HL-60/S4 treated with retinoic acid at 250 ng/mL for 4 days and 3 days (cell line): ENCODE results near the gene HTATSF1.

Source experiments
- in situ Hi-C: fragments of 300-500 bp; cut with MboI; formaldehyde crosslinking; loops from 2 replicates; pipeline ENCODE4 v1.7.0; 2022; ENCODE audit warnings: low sequenced_read_pairs

The HTATSF1 gene, protein sequence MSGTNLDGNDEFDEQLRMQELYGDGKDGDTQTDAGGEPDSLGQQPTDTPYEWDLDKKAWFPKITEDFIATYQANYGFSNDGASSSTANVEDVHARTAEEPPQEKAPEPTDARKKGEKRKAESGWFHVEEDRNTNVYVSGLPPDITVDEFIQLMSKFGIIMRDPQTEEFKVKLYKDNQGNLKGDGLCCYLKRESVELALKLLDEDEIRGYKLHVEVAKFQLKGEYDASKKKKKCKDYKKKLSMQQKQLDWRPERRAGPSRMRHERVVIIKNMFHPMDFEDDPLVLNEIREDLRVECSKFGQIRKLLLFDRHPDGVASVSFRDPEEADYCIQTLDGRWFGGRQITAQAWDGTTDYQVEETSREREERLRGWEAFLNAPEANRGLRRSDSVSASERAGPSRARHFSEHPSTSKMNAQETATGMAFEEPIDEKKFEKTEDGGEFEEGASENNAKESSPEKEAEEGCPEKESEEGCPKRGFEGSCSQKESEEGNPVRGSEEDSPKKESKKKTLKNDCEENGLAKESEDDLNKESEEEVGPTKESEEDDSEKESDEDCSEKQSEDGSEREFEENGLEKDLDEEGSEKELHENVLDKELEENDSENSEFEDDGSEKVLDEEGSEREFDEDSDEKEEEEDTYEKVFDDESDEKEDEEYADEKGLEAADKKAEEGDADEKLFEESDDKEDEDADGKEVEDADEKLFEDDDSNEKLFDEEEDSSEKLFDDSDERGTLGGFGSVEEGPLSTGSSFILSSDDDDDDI

GRCh38 chrX:136497556-136498052 lies at the start of gene HTATSF1:
Gene HTATSF1, plus strand, starts transcription at chrX:136497592. Its CDS starts 93 bp downstream, at chrX:136497685.
- in situ Hi-C loops: no loop called here

- in situ Hi-C loops: no loop called here
Measured at GRCh38 chrX:136447968-136448367, 49.4 kb upstream of the HTATSF1 start.

DNA sequence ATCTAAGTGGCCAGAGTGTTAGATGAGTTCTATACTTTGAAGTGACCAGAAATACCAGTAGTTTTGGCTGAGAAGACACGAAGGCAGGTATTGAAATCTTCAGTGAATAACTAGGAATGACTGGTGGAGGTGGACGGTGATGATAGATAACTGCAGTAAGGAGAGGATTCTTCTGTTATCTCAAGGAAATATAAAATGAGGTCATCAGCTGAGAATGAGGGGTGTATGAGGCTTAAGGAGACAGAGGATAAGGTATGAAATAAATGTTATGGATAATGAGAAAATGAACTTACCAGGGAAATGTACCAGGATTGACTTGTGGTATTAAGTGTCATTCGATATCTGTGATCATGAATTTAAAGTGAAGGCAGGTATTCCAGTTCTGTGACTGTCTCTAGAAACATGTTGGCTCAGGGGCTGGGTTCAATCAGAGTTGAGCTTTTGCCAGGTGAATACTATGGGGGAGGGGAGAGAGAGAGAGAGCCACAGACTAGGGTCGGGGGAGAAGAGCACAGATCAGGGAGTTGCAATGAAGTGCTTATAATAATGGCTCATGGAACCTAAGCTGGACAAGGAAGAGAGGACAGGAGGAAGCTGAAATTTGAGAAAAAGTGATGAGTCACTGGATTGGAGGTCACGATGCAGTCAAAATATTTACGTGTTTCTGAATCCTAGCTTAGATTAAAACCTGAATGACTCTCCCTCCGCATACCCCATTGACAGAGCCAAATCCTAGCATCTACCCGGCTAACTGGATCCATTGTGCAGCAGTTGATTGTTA lies 47.2 kb upstream of the HTATSF1 start:
- in situ Hi-C loops: no loop called here

- in situ Hi-C loops: no loop called here
Measured at GRCh38 chrX:136452614-136453013, 44.8 kb upstream of the HTATSF1 start.

DNA sequence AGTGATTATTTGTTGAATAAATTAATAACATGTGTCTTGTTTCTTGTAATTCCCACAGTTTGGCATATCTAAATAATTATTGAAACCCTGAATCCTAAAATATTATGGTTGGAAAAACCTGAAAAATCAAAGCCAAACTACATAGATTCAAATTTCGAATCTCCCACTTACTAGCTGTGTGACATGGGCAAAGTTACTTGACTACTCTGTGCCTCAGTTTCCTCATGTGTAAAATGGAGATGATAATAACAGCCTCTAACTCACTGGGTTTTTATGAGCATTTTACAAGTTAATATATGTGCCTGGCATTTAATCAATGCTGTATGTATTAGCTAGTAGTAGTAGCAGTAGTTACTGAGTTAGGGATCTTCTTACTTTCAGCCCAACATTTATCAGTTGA lies 44.3 kb upstream of the HTATSF1 start:
- in situ Hi-C loops: no loop called here

- in situ Hi-C loops: no loop called here
Measured at GRCh38 chrX:136453771-136454170, 43.6 kb upstream of the HTATSF1 start.

- in situ Hi-C loops: no loop called here
Measured at GRCh38 chrX:136456133-136456532, 41.3 kb upstream of the HTATSF1 start.

- in situ Hi-C loops: no loop called here
Measured at GRCh38 chrX:136457303-136457917, 40.0 kb upstream of the HTATSF1 start.

- in situ Hi-C loops: no loop called here
Measured at GRCh38 chrX:136464589-136464988, 32.8 kb upstream of the HTATSF1 start.

- in situ Hi-C loops: no loop called here
Measured at GRCh38 chrX:136467303-136467702, 30.1 kb upstream of the HTATSF1 start.

DNA sequence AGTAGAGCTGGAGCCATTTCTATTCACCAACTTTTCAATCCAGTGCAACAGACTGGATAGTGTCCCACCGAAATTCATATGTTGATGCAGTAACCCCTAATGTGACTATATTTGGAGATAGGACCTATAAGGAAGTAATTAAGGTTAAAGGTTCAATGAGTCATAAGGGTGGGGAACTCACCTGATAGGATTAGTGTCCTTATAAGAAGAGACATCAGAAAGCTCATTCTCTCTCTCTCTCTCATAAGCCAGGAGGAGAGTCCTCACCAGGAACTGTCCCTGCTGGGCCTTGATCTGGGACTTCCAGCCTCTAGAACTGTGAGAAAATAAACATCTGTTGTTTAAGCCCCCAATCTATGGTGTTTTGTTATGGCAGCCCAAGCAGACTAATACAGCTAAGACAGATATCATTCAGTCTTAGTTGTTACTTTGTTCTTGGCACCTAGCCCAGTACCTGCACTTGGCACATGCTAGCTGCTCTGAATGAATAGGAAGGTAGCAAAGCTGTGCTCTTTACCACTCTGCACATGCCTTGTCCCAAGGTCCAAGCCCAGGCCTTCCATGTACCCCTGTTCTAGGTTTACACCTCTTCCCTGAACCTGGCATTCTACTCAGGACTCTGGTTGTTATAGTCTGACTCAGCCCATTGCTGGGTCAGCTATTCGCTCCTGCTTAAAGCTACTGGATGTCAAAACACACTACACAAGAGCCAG lies 28.8 kb upstream of the HTATSF1 start:
- in situ Hi-C loops: no loop called here

GRCh38 chrX:136473663-136474062 lies 23.7 kb upstream of the HTATSF1 start:
- in situ Hi-C loops: no loop called here

- in situ Hi-C loops: no loop called here
Measured at GRCh38 chrX:136475236-136475635, 22.2 kb upstream of the HTATSF1 start.

- in situ Hi-C loops: no loop called here
Measured at GRCh38 chrX:136476501-136476900, 20.9 kb upstream of the HTATSF1 start.

DNA sequence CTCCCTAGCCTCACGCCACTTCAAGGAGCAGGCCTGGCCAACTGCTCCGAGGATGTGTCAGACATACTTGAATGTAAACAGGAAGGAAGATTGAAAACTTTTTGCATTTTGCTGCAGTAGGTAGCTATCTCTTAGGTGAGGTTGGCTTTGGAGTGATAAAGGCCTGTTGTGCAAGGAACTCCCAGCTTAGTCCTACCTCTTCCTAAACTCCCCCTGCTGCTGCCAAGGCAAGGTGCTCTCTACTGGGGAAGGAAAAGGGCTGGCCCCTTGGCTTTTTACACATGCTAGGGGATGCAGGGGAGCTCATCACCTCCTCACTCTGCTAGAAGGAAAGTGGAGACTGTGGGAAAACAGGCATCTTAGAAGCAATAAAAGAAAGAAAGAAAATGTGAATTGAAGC lies 20.4 kb upstream of the HTATSF1 start:
- in situ Hi-C loops: no loop called here

- in situ Hi-C loops: no loop called here
Measured at GRCh38 chrX:136480383-136480782, 17.0 kb upstream of the HTATSF1 start.

GRCh38 chrX:136487647-136488046 lies 9.7 kb upstream of the HTATSF1 start, which contains the start of gene BRS3:
Gene BRS3, plus strand, starts transcription at chrX:136487947. Its CDS starts 168 bp downstream, at chrX:136488115.
- in situ Hi-C loops: no loop called here

GRCh38 chrX:136488706-136489105 lies 8.7 kb upstream of the HTATSF1 start:
- in situ Hi-C loops: no loop called here

GRCh38 chrX:136491832-136492231 lies 5.6 kb upstream of the HTATSF1 start:
- in situ Hi-C loops: no loop called here

DNA sequence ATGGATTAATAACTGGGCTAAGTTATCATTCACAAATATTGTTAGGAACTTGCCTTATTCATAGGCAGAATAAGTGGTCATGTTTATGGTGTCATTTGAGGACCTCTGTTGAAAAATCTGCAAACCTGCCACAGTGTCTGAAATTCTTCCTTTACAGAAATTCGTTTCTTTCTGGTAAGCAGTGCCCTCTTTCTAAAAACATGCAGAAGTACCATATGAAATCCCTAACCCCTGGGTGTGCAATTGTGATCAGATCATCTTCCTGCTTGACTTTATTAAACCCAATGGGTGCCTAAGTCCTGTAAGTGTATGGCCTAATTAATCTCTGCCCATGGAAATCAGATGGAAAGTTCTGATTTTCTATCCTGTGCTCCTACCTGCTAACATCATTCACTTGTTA lies 4.4 kb upstream of the HTATSF1 start:
- in situ Hi-C loops: no loop called here
